Stimulated activated CD4-positive, alpha-beta T cell treated with anti-CD3 and anti-CD28 coated beads, Interleukin-2, amount 100 ng/mL, for 48 hours (primary cell): ENCODE results near the gene TMCO6.

Experiments
- DNase-seq, 2 donors: peaks; one replicate each; pipeline ENCODE4 v3.0.0-alpha.2; 2020

Gene TMCO6

DNA sequence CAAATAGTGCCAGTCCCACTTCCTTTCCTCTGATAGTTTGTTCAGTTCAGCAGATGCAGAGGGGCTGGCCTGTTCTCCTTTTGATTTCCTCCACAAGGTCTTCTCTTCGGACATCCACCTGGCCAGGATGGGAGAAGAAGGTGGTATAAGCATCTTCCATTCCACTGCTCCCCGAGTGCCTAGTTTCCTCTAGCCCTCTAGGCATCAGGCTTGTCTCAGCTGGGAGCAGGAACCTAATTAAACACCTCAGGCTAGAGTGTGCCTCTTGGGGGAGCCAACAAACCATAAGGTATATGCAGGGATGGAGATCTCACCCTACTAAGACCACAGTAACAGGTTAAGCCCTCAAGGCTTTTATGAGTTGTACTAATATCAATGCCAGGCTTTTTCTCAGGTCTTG, 35.0 kb downstream of the TMCO6 start:
- no peak for DNase-seq

DNA sequence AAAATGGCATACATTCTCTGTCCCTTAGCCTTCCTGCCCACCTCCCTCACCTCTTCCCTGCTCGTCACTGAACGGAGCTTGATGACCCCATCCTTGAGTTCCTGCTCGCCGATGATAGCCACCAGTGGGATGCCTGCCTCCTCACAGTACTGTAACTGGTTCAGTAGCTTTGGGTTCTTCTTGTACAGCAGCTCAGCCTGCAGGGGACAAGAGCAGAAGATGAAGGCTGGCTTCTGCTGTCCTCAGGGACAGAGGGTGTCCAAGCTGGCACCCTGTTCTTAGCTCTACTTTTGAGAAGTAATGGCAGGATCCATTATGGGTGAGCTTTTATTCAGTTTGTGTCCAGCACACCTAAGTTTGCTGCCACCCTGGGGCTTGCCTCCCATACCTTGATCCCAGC, 35.4 kb downstream of the TMCO6 start:
- DNase-seq, result no peak

DNA sequence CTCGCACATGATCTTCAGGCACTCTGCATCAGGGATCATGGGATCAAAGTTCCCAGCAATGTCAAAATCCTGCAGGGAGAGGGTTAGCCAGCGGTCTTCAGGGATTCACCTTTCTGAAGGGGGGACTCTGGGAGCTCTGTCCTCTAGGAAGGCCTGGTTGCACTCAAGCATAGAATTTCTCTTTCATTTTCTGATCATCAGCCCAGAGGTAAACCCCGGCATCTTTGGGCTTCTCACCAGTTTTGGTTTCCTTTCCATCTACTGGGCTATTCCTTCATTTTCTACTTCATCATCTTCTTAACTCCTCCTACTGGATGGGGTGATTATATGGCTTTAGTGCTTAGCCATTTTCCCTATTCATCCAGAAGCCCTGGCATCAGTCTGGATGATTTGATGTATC, 38.7 kb downstream of the TMCO6 start:
- no peak for DNase-seq

DNA sequence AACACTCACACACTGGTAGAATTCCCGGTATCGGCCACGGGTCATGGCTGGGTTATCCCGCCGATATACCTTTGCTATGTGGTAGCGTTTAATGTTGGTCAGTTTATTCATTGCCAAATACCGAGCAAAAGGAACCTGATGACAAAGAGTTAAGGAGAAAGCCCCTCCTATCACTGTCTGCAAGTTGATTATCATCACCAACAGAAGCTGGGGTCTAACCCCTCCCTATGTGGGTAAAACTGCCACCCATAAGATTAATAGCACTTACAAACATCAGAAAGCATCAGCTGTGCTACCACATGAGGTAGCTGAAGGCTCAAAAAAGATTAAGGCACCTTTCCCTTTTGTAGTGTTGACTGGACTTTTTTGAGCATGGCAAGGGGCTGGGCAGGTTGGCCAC, 39.7 kb downstream of the TMCO6 start:
- DNase-seq, result no peak

DNA sequence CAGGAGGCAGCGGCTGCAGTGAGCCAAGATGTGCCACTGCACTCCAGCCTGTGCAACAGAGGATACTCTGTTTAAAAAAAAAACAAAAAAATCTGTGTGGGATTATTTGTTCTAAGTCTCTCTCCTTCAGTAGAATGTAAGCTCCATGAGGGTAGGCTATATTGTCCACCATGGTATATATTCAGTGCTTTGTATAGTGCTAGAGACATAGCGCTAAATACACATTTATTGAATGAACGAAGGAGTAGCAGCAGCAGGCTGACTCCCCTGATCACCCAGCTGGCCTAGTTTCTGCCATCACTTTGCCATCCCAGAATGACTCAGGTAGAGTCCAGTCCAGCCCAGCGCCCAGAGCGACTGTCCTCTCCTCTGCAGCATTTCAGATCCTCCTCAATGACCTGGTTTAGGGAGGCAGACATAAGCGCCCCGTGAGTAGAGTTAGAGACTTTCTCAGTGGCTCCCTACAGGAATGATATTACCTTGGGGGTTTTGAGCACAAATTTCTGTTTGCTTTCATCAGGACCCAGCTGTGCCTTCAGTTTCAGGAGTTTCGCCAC, 51.2 kb downstream of the TMCO6 start:
- DNase-seq, result no peak

DNA sequence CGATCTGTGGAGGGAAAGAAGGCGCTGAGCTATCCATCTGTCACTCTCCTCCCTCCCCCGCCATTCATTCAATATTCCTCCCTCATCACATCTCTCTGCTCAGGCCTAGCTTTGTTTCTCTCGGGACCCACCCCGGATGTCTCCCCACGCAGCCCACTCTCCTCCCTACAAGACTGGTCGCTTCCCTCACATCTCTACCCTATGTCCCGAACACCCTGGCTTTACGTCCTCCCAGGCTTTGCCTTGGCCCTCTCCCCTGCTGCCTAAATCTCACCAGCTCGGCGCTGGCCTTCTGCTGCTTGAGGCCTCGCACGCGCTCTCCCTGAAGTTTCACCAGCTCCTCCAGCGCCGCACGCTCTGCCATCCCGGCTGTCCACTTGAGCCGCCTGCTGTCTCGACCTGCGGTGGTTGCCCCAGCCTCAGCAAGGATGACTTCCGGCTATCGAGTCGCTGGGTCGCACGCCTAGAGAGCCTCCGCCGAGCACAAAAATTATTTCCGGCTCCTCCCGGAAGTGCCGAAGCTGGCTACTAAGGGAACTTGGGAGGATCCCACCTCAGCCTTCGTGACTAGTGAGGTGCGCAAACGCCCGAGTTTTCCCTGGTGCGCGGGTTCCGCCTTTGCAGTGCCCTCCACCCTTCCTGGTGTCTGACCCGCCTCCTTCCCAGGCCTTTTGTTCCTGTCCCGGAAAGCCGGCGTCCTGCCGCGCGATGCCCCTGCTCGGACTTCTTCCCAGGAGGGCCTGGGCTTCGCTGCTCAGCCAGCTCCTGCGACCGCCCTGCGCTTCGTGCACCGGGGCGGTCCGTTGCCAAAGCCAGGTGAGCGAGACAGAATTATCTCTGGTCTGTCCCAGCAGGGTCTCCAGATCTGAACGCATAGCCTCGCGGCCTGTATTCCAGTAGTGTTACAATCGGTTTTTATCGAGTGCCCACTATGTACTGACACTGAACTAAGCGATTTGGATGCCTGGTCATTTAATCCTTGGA, 52.0 kb downstream of the TMCO6 start, which contains the start of the genes HARS1 and HARS2:
TSS of gene HARS1 (minus strand) at position 430 of the 984 bp plus-strand sequence. CDS start at position 364, 66 bp downstream.
TSS of gene HARS2 (plus strand) at position 515 of the 984 bp plus-strand sequence. CDS start at position 709, 194 bp downstream.
- peak; percentile 73 to 77 for DNase-seq

DNA sequence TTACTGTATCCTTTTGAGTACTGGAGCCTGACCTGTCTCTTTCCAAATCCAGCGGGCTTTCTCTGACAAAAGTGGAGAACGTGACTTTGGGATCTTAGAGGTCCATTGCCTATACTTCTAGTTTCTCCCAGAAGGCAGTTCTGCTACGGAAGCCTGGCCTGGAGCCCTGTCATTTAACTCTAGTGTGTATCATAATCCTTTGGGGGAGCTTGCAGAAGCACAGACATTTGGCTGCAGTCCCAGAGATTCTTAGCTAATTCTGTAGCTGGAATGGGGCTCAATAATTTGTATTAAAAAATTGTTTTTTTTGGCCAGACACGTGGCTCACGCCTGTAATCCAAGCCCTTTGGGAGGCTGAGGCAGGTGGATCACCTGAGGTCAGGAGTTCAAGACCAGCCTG, 55.0 kb downstream of the TMCO6 start:
- DNase-seq, result no peak
